CD4-positive, alpha-beta T cell treated with Interleukin-17A for 1 hour (primary cell): ENCODE measurements around the gene CCDC127.

Experiments
- DNase-seq: peaks from one replicate; pipeline ENCODE4 v3.0.0-alpha.2; 2020

CCDC127 gene

DNA sequence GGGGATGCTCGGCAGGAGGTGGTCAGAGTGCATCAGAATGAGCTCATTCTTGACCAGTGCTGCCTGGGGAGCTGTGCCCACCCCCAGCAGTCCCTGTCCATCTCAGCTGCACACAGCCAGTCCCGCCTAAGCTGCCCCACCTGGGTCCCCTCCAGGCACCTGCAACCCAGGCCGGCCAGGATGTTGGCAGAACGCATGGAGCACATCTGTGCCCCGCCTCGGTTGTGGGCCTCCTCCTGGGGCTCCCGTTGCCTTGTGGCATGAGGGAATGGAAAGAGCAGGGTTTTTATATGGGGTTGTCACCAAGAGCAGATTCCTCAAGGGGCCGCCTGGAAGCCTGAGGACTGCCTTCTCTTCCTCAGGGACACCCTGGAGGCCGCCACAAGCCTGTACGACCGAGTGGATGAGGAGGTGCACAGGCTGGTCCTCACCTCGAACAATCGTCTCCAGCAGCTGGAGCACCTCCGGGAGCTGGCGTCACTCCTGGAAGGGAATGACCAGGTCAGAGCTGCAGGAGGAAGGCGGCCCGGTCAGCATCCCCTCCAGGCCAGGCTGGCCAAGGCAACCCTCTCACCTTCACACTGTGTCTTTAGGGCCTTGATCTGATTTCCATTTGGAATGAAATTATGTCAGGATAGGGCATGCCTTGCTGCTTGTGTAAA lies 61.4 kb downstream of the CCDC127 start:
- no peak for DNase-seq

DNA sequence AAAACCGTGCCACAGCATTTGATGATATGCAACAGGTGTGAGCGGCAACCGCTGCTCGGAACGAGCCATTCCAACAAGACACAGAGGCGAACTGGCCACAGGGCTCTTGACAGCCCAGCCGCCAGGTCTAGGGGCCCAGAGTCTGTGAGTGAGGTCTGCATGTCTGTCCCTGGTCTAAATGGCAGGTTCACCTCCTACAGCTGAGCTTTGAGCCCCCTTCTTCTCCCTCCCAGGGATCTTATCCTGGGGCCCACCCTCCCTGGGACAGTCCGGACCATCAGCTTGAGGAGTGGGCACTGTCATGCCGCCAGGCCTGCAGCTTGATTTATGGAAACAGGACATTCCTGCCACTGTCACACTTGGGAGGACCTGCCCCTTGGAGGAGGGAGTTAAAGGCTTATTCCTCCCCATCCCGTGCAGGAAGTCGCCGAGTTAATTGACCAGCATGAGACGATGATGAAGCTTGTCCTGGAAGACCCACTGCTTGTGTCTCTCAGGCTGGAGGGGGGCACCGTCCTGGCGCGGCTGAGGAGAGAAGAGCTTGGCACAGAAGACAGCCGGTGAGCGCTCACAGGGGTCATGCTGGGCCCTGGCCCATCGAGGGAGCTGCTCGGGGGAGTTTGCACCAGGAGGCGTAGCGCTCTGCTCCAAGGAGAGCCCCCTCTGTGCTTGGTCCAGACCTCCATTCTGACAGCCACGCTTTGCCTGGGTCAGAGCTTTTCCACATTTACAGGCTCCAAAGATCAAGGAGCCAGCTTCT lies 62.1 kb downstream of the CCDC127 start:
- DNase-seq = no peak

GRCh38 chr5:154826-155225 lies 63.1 kb downstream of the CCDC127 start:
- DNase-seq = no peak

- DNase-seq = no peak
These were observed 63.7 kb downstream of the CCDC127 start for GRCh38 chr5:154236-154635.

- DNase-seq = no peak
These were observed 64.7 kb downstream of the CCDC127 start for GRCh38 chr5:153256-153655.

DNA sequence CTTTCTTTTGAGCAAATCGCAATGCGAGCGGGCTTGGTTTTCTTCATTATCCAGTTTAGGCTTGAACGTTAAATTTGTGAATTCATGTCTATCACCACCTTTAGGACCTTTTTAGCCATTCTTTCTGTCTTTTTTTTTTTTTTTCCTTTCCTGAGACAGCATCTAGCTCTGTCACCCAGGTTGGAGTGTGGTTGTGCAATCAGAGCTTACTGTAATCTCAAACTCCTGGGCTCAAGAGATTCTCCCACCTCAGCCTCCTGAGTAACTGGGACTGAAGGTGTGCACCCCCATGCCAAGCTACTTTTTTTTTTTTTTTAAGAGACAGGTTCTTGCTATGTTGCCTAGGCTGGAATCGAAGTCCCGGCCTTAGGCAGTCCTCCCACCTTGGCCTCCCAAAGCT lies 65.9 kb downstream of the CCDC127 start:
- no peak for DNase-seq

DNA sequence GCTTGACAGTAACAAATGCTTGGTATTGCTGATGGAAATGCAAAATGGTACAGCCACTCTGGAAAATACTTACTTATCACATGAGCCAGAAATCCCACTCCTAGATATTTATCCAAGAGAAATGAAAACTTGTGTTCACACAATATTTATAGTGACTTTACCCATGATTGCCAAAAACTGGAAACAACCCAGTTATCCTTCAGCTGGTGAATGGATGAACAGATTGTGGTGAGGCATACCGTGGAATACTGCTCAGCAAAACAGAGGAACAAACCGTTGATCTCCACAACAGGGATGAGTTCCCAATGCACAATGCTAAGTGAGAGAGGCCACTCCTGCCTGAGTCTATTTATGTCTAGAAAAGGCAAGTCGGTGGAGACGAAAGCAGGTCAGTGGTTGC lies 67.2 kb downstream of the CCDC127 start:
- no peak for DNase-seq

DNA sequence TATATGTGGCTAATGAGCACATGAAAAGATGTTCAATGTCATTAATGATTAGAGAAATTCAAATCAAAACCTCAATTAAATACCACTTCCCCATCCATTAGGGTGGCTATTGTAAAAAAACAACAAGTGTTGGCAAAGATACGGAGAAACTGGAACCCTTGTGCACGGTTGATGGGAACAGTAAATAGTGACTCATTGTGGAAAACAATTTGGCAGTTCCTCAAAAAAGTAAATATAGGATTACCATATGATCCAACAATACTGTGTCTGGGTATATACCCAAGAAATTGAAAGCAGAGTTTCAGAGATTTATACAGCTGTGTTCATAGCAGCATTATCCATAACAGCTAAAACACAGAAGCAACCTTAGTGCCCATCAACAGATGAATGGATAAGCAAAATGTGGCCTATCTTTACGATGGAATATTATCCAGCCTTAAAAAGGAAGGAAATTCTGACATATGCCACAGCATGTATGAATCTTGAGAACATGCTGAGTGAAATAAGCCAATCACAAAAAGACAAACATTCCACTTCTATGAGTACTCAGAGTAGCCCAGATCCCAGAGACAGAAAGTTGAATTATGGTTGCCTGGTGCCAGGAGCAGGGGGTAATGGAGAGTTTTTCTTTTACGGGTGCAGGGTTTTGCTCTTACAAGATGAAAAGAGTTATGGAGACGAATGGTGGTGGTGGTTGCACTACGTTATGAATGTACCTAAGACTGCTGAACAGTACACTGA lies 68.0 kb downstream of the CCDC127 start:
- DNase-seq = no peak

GRCh38 chr5:147751-148150 lies 70.2 kb downstream of the CCDC127 start:
- no peak for DNase-seq
